GM18507 (cell line): ENCODE measurements around the gene ORAI3.

ENCODE experiments used
- DNase-seq: peaks from one replicate; pipeline ENCODE4 v3.0.0; 2011; ENCODE audit warnings: low read depth; ENCODE audit not compliant: insufficient read length; ENCODE audit errors: extremely low spot score
- FAIRE-seq: peaks from 2 replicates; lab custom pipeline; 2011; peaks lifted over from hg19 to GRCh38; lab: Jason Lieb, UNC

The ORAI3 gene

DNA sequence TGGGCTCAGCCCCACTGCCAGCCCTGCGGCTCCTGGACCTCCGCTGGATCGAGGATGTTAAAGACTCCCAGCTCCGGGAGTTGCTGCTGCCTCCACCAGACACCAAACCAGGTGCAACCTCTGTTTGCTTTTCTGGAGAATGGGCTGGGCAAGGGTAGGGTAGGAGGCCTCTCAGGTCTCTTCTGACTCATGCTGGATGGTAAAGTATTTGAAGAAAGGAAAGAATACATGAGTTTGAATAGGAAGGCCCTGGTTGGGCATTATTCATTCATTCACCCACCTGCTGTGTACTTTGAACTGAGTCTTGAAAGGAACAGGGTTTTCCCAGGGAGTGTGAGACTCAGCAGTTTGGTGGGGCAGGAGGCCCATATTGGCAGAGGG is 6.5 kb upstream of the ORAI3 start:
- FAIRE-seq: no peak
- DNase-seq: no peak

DNA sequence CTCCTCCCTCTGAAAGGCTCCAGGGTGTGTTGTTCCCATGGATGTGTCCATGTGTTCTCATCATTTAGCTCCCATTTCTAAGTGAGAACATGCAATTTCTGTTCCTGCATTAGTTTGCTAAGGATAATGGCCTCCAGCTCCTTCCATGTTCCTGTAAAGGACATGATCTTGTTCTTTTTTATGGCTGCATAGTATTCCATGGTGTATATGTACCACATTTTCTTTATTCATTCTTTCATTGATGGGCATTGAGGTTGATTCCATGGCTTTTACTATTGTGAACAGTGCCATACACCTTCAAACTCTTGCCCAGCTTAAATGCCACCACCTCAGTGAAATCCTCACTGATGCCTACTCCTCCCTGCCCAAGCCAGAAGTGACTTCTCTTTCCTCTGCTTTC is 4.5 kb upstream of the ORAI3 start:
- FAIRE-seq: no peak
- no peak for DNase-seq

DNA sequence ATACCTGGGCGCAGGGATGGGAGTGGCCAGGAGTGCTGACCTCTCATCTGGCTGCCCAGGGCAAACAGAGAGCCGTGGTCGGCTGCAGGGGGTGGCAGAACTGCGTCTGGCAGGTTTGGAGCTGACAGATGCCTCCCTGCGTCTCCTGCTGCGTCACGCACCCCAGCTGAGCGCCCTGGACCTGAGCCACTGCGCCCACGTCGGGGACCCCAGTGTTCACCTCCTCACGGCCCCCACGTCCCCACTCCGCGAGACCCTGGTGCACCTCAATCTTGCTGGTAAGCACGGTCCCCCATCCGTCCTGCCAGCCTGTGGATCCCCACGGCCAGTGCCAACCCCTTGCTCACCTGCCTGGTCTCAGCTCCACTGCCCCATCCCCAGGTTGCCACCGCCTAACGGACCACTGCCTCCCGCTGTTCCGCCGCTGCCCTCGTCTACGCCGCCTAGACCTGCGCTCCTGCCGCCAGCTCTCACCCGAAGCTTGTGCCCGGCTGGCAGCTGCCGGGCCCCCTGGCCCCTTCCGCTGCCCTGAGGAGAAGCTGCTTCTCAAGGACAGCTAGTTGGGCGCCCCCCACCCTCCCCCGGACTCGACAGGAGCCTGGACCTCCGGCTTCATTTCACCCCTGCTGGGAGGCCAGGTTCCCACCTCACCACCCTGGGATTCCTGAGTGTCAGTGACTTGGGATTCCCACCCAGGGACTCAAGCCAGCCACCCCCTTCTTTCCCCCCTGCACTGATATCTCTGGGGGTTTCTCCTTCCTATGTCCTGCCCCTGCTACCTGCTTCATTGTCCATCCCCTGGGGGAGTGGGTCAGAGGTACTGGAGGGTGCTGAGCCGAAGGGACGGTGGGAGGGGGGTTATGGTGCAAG is 2.0 kb upstream of the ORAI3 start:
- DNase-seq (no peak), FAIRE-seq (no peak)

DNA sequence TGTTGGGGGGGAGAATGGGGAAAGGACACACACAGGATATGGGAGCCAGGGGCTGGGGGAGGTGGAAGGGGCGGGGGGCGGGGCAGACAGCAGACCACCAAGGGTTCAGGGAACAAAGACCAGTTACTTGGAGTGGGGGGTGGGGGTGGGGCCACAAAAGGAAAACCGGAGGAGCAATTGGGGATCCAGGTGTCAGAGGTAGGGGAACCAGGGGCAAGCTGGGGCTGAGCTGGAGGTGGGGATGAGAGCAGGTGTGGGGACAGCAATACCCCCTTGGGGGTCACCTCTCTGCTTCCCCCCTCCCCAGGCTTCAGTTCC is 1.4 kb upstream of the ORAI3 start:
- DNase-seq (no peak), FAIRE-seq (no peak)

DNA sequence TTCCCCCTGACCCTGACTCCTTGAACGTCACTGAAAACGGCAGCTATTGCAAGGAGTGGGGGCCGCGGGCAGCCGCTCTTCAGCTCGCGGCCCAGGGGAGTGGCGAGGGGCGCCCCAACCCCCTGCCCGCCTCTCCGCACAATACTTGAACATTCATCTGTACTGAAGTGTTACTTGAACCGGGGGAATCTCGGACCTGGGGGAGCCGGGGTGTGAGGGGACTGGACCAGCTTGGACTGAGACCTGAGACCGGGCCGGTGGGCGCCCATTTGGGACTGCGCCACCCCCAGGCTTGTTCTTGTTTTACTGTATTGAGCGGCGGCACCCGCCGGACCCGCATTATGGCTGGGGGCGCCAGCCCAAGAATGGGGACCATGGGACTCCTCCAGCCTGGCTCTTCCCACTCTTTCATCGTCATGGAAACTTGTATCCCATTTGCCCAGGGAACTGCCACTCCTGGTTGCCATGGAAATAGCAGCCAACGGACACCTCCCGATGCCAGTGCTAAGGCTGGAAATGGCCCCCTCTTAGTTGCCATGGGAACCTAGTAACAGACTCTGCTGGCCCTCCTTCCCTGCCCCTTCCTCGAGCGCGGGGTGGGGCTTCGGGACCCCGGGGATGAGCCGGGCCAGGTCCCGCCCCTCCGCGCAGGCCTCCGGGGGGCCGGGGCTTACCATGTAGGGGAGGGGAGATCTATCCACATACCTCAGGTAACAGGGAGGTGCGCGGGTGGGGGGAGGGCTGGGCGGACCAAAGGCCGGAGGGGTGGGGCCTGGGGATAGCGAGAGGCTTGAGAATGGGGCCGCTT is 805 bp upstream of the ORAI3 start:
- DNase-seq (no peak), FAIRE-seq (no peak)

DNA sequence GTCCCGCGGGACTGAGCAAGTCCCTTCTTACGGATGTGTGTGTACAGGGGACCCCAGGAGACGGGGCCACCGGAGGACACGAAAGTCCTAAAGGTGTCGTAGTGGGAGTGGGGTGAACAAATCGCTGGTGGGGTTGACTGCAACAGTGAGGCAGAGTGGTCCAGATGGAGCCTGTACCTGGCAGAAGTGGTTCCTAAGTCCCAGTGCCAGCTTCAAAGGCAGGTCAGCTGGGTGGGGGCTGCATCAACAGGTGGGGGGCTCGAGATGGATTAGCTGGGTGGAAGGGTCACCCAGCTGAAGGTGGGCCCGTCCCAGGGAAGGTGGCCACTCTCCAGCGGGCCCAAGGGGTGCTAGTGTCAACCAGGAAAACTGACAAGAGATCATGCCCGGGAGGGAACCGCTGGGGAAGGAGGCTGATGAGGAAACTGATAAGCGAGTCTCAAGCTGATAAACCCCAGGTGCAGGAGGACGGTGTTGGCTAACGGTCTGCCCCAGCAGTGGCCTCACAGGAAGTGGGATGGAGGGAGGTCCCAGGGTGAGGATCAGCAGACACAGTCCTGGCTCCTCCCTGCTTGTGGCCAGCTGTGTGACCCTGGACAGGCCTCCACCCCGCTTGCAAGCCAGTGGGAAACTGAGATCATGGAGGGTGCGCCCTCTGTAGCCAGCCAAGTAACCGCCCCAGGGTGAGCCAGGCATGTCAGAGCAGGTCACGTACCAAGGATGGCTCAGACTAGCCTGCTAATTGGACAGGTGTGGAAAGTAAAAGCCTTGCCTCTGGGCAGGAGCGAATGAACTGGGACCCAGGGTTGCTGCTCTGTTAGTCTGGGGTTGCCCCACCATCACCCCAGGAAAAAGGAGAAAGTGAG is 1.0 kb downstream of the ORAI3 start:
- no peak for DNase-seq

DNA sequence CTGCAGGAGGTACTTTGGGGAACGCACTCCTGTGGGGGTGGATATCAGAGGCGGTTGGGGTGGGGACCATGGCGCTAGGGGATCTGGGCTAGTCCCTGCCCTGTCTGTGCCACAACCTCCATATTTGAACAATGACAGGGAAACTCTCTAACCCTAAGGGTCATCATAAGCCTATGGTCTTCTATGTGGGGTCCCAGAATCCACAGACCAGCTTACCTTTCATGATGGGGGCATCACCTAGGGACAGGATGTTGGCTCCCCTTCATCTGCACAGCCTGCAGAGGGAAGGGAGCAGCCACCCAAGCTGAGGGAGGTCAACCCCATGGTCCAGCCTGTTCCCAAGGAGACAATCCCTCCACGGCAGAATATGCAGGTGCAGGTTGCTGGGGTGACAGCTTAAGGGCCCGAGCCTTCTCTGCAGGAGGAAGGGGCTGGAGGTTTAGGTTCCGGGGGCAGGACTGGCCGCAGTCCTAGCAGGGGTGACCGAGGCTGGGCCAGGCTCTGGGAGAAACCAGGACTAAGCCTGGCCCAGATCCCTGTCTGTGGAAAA is 1.7 kb downstream of the ORAI3 start:
- FAIRE-seq: no peak

More for the DNA sequence above, 1.0 kb downstream of the ORAI3 start:
- FAIRE-seq: peak; percentile 90

DNA sequence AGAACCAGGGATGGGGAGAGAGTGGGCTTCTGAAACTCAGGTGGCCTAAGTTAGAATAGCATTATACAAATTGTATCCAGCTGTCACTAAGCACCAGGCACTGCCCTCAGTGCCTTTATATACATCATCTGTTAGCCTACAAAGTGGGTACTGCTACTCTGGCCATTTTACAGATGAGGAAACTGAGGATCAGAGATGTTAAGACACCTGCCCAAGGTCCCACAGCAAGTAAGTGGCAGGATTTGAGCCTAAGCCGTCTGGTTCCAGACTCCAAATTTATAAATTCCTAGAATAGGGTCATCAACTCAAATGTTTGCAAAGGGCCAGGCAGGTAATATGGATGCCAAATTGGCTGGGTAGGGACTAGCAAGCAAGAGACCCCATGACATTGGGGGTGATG is 2.3 kb downstream of the ORAI3 start:
- no peak for FAIRE-seq
- no peak for DNase-seq

More for the DNA sequence above, 1.7 kb downstream of the ORAI3 start:
- DNase-seq: no peak

DNA sequence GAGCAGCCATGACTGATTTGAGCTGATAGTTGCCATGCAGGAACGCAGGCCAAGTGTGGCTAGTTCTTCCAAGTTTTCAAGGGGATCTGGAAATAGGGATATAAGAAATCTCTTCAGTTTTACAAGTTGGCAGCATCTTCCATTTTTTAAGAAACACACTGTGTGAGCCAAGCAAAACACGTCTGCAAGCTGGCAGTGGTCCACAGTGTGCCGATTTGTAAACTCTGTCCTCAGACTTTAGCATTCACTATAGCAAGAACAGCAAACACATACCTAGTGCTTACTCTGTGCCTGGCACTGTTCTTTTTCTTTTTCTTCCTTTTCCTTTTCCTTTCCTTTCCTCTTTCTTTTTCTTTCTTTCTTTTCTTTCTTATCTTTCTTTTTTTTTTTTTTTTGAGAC is 2.9 kb downstream of the ORAI3 start:
- FAIRE-seq: no peak

DNA sequence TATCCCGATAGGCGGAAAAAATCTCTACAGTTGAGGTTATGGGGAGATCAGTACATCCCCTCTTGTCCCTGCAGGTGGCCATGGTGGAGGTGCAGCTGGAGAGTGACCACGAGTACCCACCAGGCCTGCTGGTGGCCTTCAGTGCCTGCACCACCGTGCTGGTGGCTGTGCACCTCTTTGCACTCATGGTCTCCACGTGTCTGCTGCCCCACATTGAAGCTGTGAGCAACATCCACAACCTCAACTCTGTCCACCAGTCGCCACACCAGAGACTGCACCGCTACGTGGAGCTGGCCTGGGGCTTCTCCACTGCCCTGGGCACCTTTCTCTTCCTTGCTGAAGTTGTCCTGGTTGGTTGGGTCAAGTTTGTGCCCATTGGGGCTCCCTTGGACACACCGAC is 4.2 kb downstream of the ORAI3 start:
- FAIRE-seq (no peak), DNase-seq (no peak)

More for the DNA sequence above, 2.9 kb downstream of the ORAI3 start:
- DNase-seq: no peak

DNA sequence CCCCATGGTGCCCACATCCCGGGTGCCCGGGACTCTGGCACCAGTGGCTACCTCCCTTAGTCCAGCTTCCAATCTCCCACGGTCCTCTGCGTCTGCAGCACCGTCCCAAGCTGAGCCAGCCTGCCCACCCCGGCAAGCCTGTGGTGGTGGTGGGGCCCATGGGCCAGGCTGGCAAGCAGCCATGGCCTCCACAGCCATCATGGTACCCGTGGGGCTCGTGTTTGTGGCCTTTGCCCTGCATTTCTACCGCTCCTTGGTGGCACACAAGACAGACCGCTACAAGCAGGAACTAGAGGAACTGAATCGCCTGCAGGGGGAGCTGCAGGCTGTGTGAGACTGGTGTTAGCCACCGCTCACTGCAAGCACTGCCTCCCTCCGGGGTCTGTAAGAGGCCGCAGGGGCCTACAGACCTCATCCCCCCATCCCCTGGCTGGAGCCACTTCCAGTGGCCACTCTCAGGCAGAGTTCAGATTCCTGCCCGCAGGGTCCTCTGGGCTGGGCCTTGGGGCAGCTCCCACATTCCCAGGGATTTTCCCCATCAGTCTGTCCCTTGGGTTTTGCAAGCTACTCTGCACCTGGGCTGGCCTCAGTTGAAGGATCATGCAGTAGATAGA is 4.8 kb downstream of the ORAI3 start:
- DNase-seq (no peak), FAIRE-seq (peak; percentile 41)

DNA sequence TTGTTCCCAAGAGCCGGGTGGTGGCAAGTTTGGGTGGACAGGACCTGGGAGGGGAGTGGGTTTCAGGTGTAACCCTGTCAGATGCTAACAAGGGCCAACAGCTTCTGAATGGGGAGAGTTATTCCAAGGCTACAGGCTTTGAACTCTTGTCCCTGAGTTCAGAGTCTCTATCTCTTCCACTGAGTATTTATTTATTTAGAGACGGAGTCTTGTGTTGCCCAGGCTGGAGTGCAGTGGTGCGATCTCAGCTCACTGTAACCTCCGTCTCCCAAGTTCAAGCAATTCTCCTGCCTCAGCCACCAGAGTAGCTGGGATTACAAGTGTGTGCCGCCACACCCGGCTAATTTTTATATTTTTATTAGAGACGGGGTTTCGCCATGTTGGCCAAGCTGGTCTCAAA is 6.1 kb downstream of the ORAI3 start:
- FAIRE-seq: no peak
- no peak for DNase-seq

DNA sequence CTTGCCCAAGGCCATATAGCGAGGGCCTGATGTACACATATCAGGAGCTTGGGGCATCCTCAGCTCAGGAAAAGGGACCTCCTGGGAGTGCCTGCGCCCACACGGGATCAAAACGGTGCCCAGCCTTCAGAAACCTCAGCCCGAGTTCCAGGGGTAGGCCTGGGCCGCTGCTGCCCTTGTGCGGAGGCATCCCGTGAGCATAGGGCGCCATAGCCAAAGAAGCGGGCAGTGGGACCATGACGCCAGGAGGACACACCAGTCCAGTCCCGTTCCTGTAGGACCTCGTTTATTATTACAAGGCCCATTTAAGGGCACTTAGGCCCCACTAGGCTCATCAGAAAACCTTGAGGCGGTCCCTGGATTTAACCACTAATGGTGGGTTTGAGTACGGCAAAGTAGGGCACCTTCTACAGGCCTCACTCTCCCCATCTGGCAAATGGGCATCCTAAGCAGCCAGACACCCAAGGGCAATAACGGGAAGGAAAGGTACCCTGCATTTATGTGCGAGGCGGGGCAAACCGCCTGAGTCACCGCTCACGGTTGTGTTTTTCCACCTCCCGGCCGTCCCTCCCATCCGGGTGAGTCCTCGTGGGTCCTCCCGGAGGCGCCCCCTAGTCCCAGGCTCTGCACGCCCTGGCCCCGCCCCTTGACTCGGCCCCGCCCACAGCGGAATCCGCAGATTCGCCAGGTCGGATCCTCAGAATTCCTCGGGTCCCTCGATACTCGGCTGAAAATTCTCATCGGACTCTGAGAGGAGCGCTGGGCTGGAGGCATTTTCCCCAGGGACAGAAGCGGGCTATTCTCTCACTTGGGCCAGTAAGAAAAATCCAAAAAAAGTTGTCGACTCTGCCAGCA is 8.0 kb downstream of the ORAI3 start:
- DNase-seq: peak; percentile 61

DNA sequence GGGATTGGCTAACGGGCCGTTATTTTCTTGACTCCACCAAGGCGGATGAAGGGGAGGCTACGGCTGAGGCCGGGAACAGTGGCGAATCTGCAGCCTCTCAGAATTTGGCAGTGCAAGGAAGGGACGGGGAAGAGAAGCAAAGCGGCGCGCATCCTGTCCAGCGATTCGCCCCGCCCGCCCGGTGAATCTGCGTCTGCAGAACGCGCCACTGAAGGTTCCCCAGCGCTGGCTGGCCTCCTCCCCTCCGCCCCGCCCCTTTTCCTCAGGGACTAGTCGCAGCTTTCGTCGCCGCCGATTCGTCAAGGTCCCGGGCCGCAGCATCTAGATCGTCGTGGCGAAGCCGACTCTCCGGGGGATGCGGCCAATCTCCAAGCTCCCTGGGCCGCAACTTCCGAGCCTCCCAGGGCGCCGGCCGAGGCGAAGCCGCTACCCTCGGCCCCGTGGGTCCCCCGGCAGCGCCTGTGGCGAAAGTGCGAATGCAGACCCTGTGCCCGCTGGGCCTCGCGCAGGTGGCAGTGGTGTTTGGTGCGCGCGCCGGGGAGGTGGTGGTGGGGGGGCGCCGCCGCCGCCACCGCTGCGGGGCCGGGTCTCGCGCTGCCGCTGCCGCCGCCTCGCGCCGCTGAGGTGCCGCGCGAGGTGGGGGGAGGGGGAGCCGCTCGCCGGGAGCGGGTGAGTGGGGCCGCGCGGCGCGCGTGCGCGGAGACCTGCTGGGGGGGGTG is 8.7 kb downstream of the ORAI3 start, which contains the start of gene SETD1A:
Gene SETD1A (plus strand): TSS at position 299 of the 719 bp plus-strand sequence. CDS start 978 bp downstream, outside the sequence.
- peak; percentile 97 for DNase-seq
- FAIRE-seq: peak; percentile 86

More for the DNA sequence above, 8.0 kb downstream of the ORAI3 start:
- peak; percentile 52 for FAIRE-seq

DNA sequence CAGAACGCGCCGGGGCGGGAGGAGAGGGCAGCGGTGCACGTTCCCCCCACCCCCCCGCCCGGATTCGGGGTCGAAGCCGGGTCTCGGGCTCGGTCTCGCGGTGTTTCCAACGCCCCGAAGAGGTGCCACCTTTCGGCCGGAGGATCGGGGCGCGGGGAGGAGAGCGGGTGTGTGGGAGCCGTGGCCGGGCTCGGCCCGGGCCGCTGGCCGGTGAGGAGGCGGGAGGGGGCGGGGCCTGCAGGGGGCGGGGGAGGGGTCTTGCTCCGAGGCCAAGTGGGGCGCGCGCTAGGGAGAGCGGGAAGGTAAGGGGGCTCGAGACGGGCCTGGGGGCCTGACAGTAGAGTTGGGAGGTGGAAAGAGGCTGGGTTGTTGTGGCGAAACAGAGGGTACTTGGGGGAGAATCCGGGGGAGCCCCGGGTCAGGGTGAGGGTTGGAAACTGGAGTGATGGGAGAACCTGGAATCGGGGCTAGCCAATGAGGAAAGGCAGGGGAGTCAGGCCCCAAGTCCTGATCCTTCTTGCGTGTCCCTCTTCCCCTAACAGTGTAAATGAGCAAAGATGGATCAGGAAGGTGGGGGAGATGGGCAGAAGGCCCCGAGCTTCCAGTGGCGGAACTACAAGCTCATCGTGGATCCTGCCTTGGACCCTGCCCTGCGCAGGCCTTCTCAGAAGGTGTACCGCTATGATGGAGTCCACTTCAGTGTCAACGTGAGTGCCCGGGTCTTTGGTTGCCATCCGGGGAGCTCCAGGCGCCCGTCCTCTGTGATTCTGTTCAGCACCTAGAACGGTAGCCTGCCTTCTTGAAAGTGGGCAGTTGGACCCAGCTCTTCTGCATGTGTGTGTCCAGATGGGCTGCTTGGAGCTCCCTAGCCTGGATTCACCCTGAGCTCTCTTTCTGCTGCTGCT is 9.6 kb downstream of the ORAI3 start:
- FAIRE-seq: no peak
- peak; percentile 51 for DNase-seq

DNA sequence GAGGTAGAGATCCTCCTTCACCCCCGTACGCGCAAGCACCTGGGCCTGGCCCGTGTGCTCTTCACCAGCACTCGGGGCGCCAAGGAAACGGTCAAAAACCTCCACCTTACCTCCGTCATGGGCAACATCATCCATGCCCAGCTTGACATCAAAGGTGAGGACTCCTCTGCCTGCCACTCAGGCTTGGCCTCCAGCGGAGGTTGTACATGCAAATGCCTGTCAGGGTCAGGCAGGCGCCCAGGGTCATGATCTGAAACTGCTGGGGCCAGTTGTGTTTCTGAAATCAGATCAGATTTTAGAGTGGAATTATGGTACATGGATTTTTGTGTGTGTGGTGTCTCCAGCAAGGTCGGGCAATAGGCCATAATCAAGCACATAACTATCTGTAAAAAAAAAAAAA is 12.5 kb downstream of the ORAI3 start:
- FAIRE-seq: no peak
- DNase-seq: no peak
